ENCODE data around the gene RAP1GAP.

- no peak for TF ChIP-seq POLR2A (IDR thresholded peaks at IDR 0.05)
- TF ChIP-seq POLR2AphosphoS5 (IDR thresholded peaks at IDR 0.05; ENCODE audit: insufficient read depth in 1 of 2, low read depth in 1 of 2) = no peak
- no peak for TF ChIP-seq CTCF (IDR thresholded peaks at IDR 0.05)
These were observed 101.7 kb downstream of the RAP1GAP start for GRCh38 chr1:21567241-21568005.

Measured in vagina (tissue), 2 donors.